Astrocyte of the spinal cord (primary cell): ENCODE results near the gene FAM221A.
A peak's percentile ranks its signal among the peaks of the same experiment; 100 is the strongest.
"Not testable (repeated sequence)": the region's sequence is repeated elsewhere in the genome, so short reads cannot be mapped to it uniquely, and the experiment has no call there.

ENCODE experiments used
- DNase-seq: peaks from one replicate; pipeline ENCODE4 v3.0.0; 2011; ENCODE audit warnings: low read depth, low spot score
- H3K4me3 ChIP-seq: 2 replicates; pipeline ENCODE4 v1.5.1; 2011; ENCODE audit warnings: low read depth, mild to moderate bottlenecking, low read length, moderate library complexity
- in situ Hi-C: cut with HindIII; loops from 2 replicates; pipeline ENCODE4 v1.10.0; 2017; ENCODE audit warnings: low sequenced_read_pairs
- TF ChIP-seq, protein P1 (sequence below): IDR thresholded peaks from 2 replicates; pipeline ENCODE4 v1.5.1; 2012; ENCODE audit warnings: low read depth, mild to moderate bottlenecking, low read length, inconsistent platforms

FAM221A gene

DNA sequence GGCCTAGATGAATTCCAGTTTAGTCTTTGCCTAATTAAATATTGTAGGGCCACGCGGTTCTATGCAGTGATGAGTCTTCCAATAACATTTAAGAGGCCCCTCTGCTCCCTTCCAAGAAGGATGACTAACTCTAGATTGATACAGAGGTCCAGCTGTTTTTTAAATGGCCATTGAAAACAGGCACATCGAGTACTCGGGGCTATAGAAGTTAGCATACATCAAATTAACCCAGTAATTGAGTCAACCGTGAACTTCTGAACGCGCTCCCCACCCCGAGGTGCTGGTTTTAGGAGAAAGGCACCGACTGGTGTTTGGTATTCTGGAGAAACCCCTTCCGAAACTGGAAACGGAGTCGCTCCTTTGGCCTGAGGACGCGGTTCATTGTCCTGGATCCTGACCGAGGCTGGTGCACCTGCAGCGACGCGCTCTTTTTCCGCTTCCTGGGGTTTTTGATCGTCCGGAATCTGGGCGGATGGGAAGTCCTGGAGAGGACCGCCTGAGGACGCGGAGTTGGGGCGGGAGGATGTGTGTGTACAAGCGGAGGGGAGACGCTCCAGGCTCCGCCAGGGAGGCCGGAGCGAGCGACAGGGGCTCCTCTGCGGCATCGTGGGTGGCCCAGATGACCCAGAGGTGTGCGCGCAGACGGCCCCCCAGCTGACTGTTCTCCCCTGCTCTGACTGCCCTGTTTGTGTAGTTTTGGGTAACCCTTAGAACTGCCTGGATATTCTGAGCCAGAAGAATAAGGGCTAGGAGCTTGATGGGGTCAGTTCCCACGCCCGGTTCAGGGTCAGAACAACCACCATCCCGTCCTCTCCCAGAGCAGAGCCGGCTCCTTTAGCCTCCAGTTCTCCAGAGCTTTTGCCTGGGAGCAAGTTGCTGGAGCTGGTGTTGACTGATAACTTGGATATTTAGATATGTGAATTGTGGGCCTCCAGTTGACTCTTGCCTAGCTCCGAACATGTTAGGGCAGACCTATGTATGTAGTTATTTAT lies 711 bp downstream of the FAM221A start:
- in situ Hi-C loops, result no loop called here
- peak overlapping the region; percentile 60 for H3K4me3 ChIP-seq
- peak; percentile 43 for DNase-seq
- TF ChIP-seq, protein P1, sequence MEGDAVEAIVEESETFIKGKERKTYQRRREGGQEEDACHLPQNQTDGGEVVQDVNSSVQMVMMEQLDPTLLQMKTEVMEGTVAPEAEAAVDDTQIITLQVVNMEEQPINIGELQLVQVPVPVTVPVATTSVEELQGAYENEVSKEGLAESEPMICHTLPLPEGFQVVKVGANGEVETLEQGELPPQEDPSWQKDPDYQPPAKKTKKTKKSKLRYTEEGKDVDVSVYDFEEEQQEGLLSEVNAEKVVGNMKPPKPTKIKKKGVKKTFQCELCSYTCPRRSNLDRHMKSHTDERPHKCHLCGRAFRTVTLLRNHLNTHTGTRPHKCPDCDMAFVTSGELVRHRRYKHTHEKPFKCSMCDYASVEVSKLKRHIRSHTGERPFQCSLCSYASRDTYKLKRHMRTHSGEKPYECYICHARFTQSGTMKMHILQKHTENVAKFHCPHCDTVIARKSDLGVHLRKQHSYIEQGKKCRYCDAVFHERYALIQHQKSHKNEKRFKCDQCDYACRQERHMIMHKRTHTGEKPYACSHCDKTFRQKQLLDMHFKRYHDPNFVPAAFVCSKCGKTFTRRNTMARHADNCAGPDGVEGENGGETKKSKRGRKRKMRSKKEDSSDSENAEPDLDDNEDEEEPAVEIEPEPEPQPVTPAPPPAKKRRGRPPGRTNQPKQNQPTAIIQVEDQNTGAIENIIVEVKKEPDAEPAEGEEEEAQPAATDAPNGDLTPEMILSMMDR, result no peak

DNA sequence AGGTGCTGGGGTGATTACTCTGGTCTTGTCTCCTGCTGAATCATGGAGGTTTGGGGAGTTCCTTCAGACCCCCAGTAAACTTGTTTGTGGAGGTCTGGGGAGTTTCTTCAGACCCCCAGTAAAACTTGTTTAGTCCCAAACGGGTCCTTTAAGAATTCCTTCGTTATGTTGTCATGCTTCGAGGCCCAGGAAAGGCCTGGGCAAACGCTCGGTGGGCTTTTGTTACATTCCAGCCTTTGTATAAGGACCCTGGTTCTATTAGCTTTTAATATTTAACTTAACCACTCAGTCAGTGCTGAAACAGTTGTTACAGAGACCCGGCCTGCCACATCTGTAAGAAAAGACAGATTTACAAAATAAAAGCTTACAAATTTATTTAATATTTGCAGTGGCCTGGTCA lies 4.0 kb downstream of the FAM221A start:
- H3K4me3 ChIP-seq, in situ Hi-C loops, DNase-seq: not testable (repeated sequence)

DNA sequence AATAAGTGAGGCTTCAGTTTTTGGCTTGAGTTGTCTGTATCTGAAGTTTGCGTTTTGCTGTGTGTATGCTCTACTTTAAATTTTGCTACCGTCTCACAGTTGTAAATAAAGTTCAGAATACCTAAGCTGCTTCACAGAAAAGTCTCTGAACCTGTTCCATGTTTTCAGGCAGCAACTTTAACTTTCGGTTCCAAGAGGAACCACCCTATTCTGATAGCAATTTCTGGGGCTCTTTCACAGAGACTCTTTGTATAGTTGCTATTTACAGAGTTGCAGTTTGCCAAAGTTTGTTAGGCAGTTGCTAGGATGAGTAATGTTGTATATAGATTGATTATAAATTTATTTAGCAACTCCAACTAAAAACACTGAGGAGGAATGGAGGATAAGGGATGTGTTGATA lies 5.7 kb downstream of the FAM221A start:
- TF ChIP-seq, protein P1, result no peak
- DNase-seq, result peak; percentile 18
- in situ Hi-C loops, result no loop called here
- no peak overlapping the region for H3K4me3 ChIP-seq

GRCh38 chr7:23687011-23687410 lies 7.0 kb downstream of the FAM221A start:
- DNase-seq, result no peak
- H3K4me3 ChIP-seq, result no peak overlapping the region
- in situ Hi-C loops, result no loop called here
- TF ChIP-seq, protein P1, result no peak

- TF ChIP-seq, protein P1, result no peak
- no peak overlapping the region for H3K4me3 ChIP-seq
- no peak for DNase-seq
- in situ Hi-C loops, result no loop called here
Observed at GRCh38 chr7:23689165-23689564, 9.2 kb downstream of the FAM221A start.

DNA sequence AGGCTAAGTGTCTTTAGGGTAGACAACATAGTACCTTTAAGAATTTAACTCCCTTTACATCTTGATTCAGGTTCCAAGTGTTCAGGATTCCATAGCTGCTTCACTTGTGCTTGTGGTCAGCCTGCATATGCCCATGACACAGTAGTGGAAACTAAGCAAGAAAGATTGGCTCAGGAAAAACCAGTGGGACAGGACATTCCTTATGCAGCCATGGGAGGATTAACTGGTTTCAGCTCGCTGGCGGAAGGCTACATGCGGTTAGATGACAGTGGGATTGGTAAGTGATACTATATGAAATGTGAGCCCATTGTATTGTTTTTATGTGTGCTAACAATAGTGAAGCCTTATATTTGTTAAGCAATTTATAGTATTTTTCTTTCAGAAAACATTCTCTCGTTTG lies 11.3 kb downstream of the FAM221A start:
- in situ Hi-C loops, result no loop called here

GRCh38 chr7:23693224-23693623 lies 13.2 kb downstream of the FAM221A start:
- TF ChIP-seq, protein P1, result no peak
- DNase-seq, result no peak
- in situ Hi-C loops, result no loop called here
- no peak overlapping the region for H3K4me3 ChIP-seq

More for the DNA sequence above, 11.3 kb downstream of the FAM221A start:
- DNase-seq, result peak; percentile 55
- TF ChIP-seq, protein P1, result no peak
- no peak overlapping the region for H3K4me3 ChIP-seq
